Frontal cortex (tissue), 4 donors: ENCODE data around the gene AKT2. TPM values are rescaled to one million over a fixed set of nuclear protein-coding genes. Genes with fewer than 3 reads are reported as not detected.
A peak's percentile ranks its signal among the peaks of the same experiment; 100 is the strongest.

Experiments
- DNase-seq, 2 donors: peaks; one replicate each; pipeline ENCODE4 v3.0.0; 2012; ENCODE audit warnings: low spot score in 2 of 2
- FAIRE-seq: peaks from 2 replicates; lab custom pipeline; 2012; peaks lifted over from hg19 to GRCh38; lab: Jason Lieb, UNC
- total RNA-seq: library from RNA; depleted of rRNA; stranded (reverse); fragments of >200 nt; gene quantifications from one replicate; pipeline ENCODE4 v1.2.3, GENCODE V29; 2014
- donor health status: control.
- donor health status: control.
- donor health status: control.

AKT2 gene
- total RNA-seq, 1 donor from 2014 or later: 34.6 TPM

- no peak for FAIRE-seq
- DNase-seq: no peak
Observed at GRCh38 chr19:40255619-40256166, 29.5 kb downstream of the AKT2 start.

GRCh38 chr19:40254714-40255418, 30.3 kb downstream of the AKT2 start:
- FAIRE-seq (no peak), DNase-seq (no peak)

- FAIRE-seq: no peak
- no peak for DNase-seq
Observed at GRCh38 chr19:40253611-40254092, 31.5 kb downstream of the AKT2 start.

- FAIRE-seq (no peak), DNase-seq (no peak)
Observed at GRCh38 chr19:40252395-40252794, 32.8 kb downstream of the AKT2 start.

- no peak for FAIRE-seq
- DNase-seq: no peak
Observed at GRCh38 chr19:40251991-40252390, 33.2 kb downstream of the AKT2 start.

- DNase-seq (no peak), FAIRE-seq (no peak)
Observed at GRCh38 chr19:40251244-40251643, 33.9 kb downstream of the AKT2 start.

GRCh38 chr19:40249781-40250180, 35.4 kb downstream of the AKT2 start:
- FAIRE-seq (no peak), DNase-seq (no peak)

- no peak for DNase-seq
- no peak for FAIRE-seq
Observed at GRCh38 chr19:40249201-40249600, 35.9 kb downstream of the AKT2 start.

- no peak for DNase-seq
- FAIRE-seq: no peak
Observed at GRCh38 chr19:40247735-40248262, 37.3 kb downstream of the AKT2 start.

- FAIRE-seq (no peak), DNase-seq (no peak)
Observed at GRCh38 chr19:40247178-40247577, 38.0 kb downstream of the AKT2 start.

- FAIRE-seq (no peak), DNase-seq (no peak)
Observed at GRCh38 chr19:40246292-40247073, 38.7 kb downstream of the AKT2 start.

- DNase-seq (no peak), FAIRE-seq (no peak)
Observed at GRCh38 chr19:40245506-40246128, 39.5 kb downstream of the AKT2 start.

- DNase-seq: no peak
- FAIRE-seq: no peak
Observed at GRCh38 chr19:40244579-40245317, 40.4 kb downstream of the AKT2 start.

GRCh38 chr19:40243181-40243580, 42.0 kb downstream of the AKT2 start:
- no peak for FAIRE-seq
- DNase-seq: no peak

- DNase-seq (no peak), FAIRE-seq (no peak)
Observed at GRCh38 chr19:40242480-40242879, 42.7 kb downstream of the AKT2 start.

- FAIRE-seq (peak; percentile 8), DNase-seq (peak; percentile 78 to 79)
Observed at GRCh38 chr19:40241809-40242384, 43.2 kb downstream of the AKT2 start.

GRCh38 chr19:40241125-40241808, 43.9 kb downstream of the AKT2 start:
- DNase-seq: no peak
- FAIRE-seq: no peak

- FAIRE-seq (no peak), DNase-seq (no peak)
Observed at GRCh38 chr19:40240332-40240731, 44.8 kb downstream of the AKT2 start.
